ENCODE results near the gene PRAMEF13.
"Not testable (repeated sequence)": the region's sequence is repeated elsewhere in the genome, so short reads cannot be mapped to it uniquely, and the experiment has no call there.

GRCh38 chr1:13246554-13246871 is 45.3 kb upstream of the PRAMEF13 start:
- not testable (repeated sequence) for TF ChIP-seq CTCF (conservative IDR thresholded peaks at IDR 0.05; ENCODE audit: low read depth in 2 of 2); EZH2phosphoT487 (IDR thresholded peaks at IDR 0.05; ENCODE audit: unreplicated experiment)
